HEK293 (cell line): ENCODE data around the gene SLC10A7.

Experiments
- CTCF ChIA-PET: fragments of 350-600 bp; formaldehyde crosslinking; extraction: SDS; loops from one replicate; lab custom pipeline; 2021; ENCODE audit warnings: antibody characterized with exemption; lab: Yijun Ruan, JAX
- POLR2A ChIA-PET: fragments of 300-600 bp; formaldehyde crosslinking; extraction: SDS; loops from one replicate; lab custom pipeline; 2020; ENCODE audit warnings: antibody characterized with exemption, inconsistent platforms; lab: Yijun Ruan, JAX
- H3K27ac ChIP-seq: fragments of 200-500 bp; sonication (Bioruptor generic); 2 replicates; pipeline ENCODE4 v1.5.1; 2014; ENCODE audit warnings: low read depth, low read length, control low read depth, inconsistent platforms; ENCODE audit errors: extremely low read depth
- H3K36me3 ChIP-seq, 2 experiments: fragments of 200-500 bp in 1 of 2; sonication (Bioruptor generic) in 1 of 2; 1 replicate in 1 of 2; 2 replicates in 1 of 2; pipeline ENCODE4 v1.5.1; 2014 to 2017; ENCODE audit warnings: inconsistent platforms in 2 of 2, low read length in 2 of 2; ENCODE audit not compliant: control insufficient read depth in 2 of 2, insufficient read depth in 1 of 2
- H3K4me1 ChIP-seq: fragments of 200-500 bp; sonication (Bioruptor generic); 2 replicates; pipeline ENCODE4 v1.5.1; 2014; ENCODE audit warnings: mild to moderate bottlenecking, low read length, inconsistent platforms; ENCODE audit not compliant: control insufficient read depth, insufficient read depth
- H3K4me3 ChIP-seq: 2 replicates; pipeline ENCODE4 v1.5.1; 2011; ENCODE audit warnings: low read depth, mild to moderate bottlenecking, control low read depth, low read length, moderate library complexity
- H3K9me3 ChIP-seq: fragments of 200-500 bp; sonication (Bioruptor generic); 2 replicates; pipeline ENCODE4 v1.5.1; 2014; ENCODE audit warnings: low read depth, low read length, inconsistent platforms; ENCODE audit not compliant: control insufficient read depth, insufficient read depth
- AEBP2 ChIP-seq: fragments of 450-650 bp; formaldehyde crosslinking; IDR thresholded peaks from 2 replicates; pipeline ENCODE4 v1.5.1; 2016; ENCODE audit warnings: missing biosample characterization, missing genetic modification characterization, borderline replicate concordance
- BCL6B ChIP-seq: fragments of 450-650 bp; formaldehyde crosslinking; IDR thresholded peaks from 2 replicates; pipeline ENCODE4 v1.5.1; 2017; ENCODE audit warnings: missing biosample characterization, missing genetic modification characterization
- GLI2 ChIP-seq: fragments of 450-650 bp; formaldehyde crosslinking; IDR thresholded peaks from 2 replicates; pipeline ENCODE4; 2017; ENCODE audit warnings: missing biosample characterization, missing genetic modification characterization, low read depth, borderline replicate concordance
- INSM2 ChIP-seq: fragments of 450-650 bp; formaldehyde crosslinking; IDR thresholded peaks from 2 replicates; pipeline ENCODE4 v1.5.1; 2016; ENCODE audit warnings: missing biosample characterization, missing genetic modification characterization
- PRDM6 ChIP-seq: fragments of 450-650 bp; formaldehyde crosslinking; IDR thresholded peaks from 2 replicates; pipeline ENCODE4 v1.5.1; 2017; ENCODE audit warnings: missing biosample characterization, missing genetic modification characterization
- SETDB1 ChIP-seq: IDR thresholded peaks from one replicate; pipeline ENCODE4 v1.6.1; 2017; ENCODE audit warnings: mild to moderate bottlenecking, low read length, moderate library complexity, mixed read lengths; ENCODE audit not compliant: insufficient read length
- ZEB2 ChIP-seq: fragments of 450-650 bp; formaldehyde crosslinking; IDR thresholded peaks from 2 replicates; pipeline ENCODE4 v1.5.1; 2016; ENCODE audit warnings: missing biosample characterization, missing genetic modification characterization
- ZNF10 ChIP-seq: fragments of 450-650 bp; formaldehyde crosslinking; IDR thresholded peaks from 2 replicates; pipeline ENCODE4 v1.5.1; 2017; ENCODE audit warnings: missing biosample characterization, missing genetic modification characterization
- ZNF473 ChIP-seq: fragments of 450-650 bp; formaldehyde crosslinking; IDR thresholded peaks from 2 replicates; pipeline ENCODE4 v1.5.1; 2017; ENCODE audit warnings: missing biosample characterization, missing genetic modification characterization
- ZNF513 ChIP-seq: fragments of 450-650 bp; IDR thresholded peaks from 2 replicates; pipeline ENCODE4 v1.5.1; 2018; ENCODE audit warnings: missing biosample characterization, missing genetic modification characterization
- ZNF558 ChIP-seq: fragments of 450-650 bp; formaldehyde crosslinking; IDR thresholded peaks from 2 replicates; pipeline ENCODE4 v1.5.1; 2016; ENCODE audit warnings: missing biosample characterization, missing genetic modification characterization
- ZNF561 ChIP-seq: fragments of 450-650 bp; IDR thresholded peaks from 2 replicates; pipeline ENCODE4 v1.5.1; 2018; ENCODE audit warnings: missing biosample characterization, missing genetic modification characterization, borderline replicate concordance
- ZNF704 ChIP-seq: fragments of 450-650 bp; formaldehyde crosslinking; IDR thresholded peaks from 2 replicates; pipeline ENCODE4 v1.5.1; 2016; ENCODE audit warnings: missing biosample characterization, missing genetic modification characterization
- ZNF747 ChIP-seq: fragments of 450-650 bp; formaldehyde crosslinking; IDR thresholded peaks from 2 replicates; pipeline ENCODE4 v1.5.1; 2016; ENCODE audit warnings: missing biosample characterization, missing genetic modification characterization
- ZSCAN5A ChIP-seq: fragments of 450-650 bp; formaldehyde crosslinking; IDR thresholded peaks from 2 replicates; pipeline ENCODE4 v1.5.1; 2016; ENCODE audit warnings: missing biosample characterization, missing genetic modification characterization

SLC10A7 gene

GRCh38 chr4:146494143-146494542 lies 27.6 kb downstream of the SLC10A7 start:
- POLR2A ChIA-PET: no interaction called here
- H3K4me1 ChIP-seq: no peaks in the 10 kb centered on the region

GRCh38 chr4:146490106-146490505 lies 31.6 kb downstream of the SLC10A7 start:
- no peak overlapping the region for H3K27ac ChIP-seq
- no peaks in the 10 kb centered on the region for H3K4me1 ChIP-seq
- TF ChIP-seq ZNF704 (tag by site-specific recombination) (no peak), ZSCAN5A (tag by site-specific recombination) (no peak)
- H3K36me3 ChIP-seq: no peaks in the 10 kb centered on the region
- no peak overlapping the region for H3K4me3 ChIP-seq
- ChIA-PET POLR2A (no interaction called here), CTCF (interaction anchor here (0.7 kb wide), 1 partner anchor 452 kb away, joined by 7 read pairs; no protein-coding TSS in a partner anchor)
- no peaks in the 10 kb centered on the region for H3K9me3 ChIP-seq

More at GRCh38 chr4:146494143-146494542, 27.6 kb downstream of the SLC10A7 start:
- H3K9me3 ChIP-seq: no peaks in the 10 kb centered on the region
- H3K27ac ChIP-seq: no peak overlapping the region
- CTCF ChIA-PET: no interaction called here
- no peak for TF ChIP-seq SETDB1
- TF ChIP-seq ZNF561 (tag by site-specific recombination): no peak
- no peak for TF ChIP-seq AEBP2 (tag by site-specific recombination)
- TF ChIP-seq GLI2 (tag by site-specific recombination): no peak
- no peak for TF ChIP-seq ZNF513
- TF ChIP-seq ZNF10: no peak
- no peak for TF ChIP-seq BCL6B (tag by site-specific recombination)
- TF ChIP-seq ZEB2 (tag by site-specific recombination): no peak
- TF ChIP-seq ZNF473 (tag by site-specific recombination): no peak
- no peak for TF ChIP-seq ZNF747 (tag by site-specific recombination)
- no peak for TF ChIP-seq ZNF558 (tag by site-specific recombination)
- no peak for TF ChIP-seq PRDM6
- TF ChIP-seq INSM2: no peak
- no peaks in the 10 kb centered on the region for H3K36me3 ChIP-seq
- no peak overlapping the region for H3K4me3 ChIP-seq
